Measurements from ENCODE around the gene BANK1.

The BANK1 gene

GRCh38 chr4:101807351-101807750 lies 16.8 kb downstream of the BANK1 start:
- H3K36me3 ChIP-seq (ENCODE audit: control insufficient read depth in 2 of 2, insufficient read depth in 1 of 2, low read length in 2 of 2), result no peaks in the 10 kb centered on the region
- ChIA-PET POLR2A (no interaction called here), CTCF (no interaction called here)
- no peaks in the 10 kb centered on the region for H3K4me1 ChIP-seq (ENCODE audit: control insufficient read depth, insufficient read depth, low read length)
- H3K4me3 ChIP-seq (ENCODE audit: low read depth, low read length), result no peak overlapping the region
- H3K9me3 ChIP-seq (ENCODE audit: control insufficient read depth, insufficient read depth, low read depth, low read length), result no peaks in the 10 kb centered on the region
- no peak overlapping the region for H3K27ac ChIP-seq (ENCODE audit: extremely low read depth, low read depth, low read length)
- TF ChIP-seq SP2 (tag by site-specific recombination; IDR thresholded peaks at IDR 0.05), result no peak
- TF ChIP-seq REPIN1 (tag by site-specific recombination; IDR thresholded peaks at IDR 0.05; ENCODE audit: low read depth), result no peak
- no peak for TF ChIP-seq ZNF266 (tag by site-specific recombination; IDR thresholded peaks at IDR 0.05; ENCODE audit: low read depth)
- no peak for TF ChIP-seq ZNF426 (tag by site-specific recombination; IDR thresholded peaks at IDR 0.05)

- ChIA-PET CTCF (no interaction called here), POLR2A (no interaction called here)
- TF ChIP-seq SP3 (tag by site-specific recombination; IDR thresholded peaks at IDR 0.05), result no peak
- no peak for TF ChIP-seq SP7 (tag by site-specific recombination; IDR thresholded peaks at IDR 0.05)
- no peak for TF ChIP-seq ZNF600 (tag by site-specific recombination; IDR thresholded peaks at IDR 0.05)
- no peak for TF ChIP-seq ATF2 (tag by site-specific recombination; IDR thresholded peaks at IDR 0.05; ENCODE audit: low read depth)
- no peak for TF ChIP-seq ZNF521 (tag by site-specific recombination; IDR thresholded peaks at IDR 0.05)
- no peak for TF ChIP-seq ZSCAN30 (tag by site-specific recombination; IDR thresholded peaks at IDR 0.05)
- no peak for TF ChIP-seq ZNF596 (tag by site-specific recombination; IDR thresholded peaks at IDR 0.05)
- TF ChIP-seq ZNF48 (tag by site-specific recombination; IDR thresholded peaks at IDR 0.05), result no peak
- TF ChIP-seq ZNF660 (tag by site-specific recombination; IDR thresholded peaks at IDR 0.05), result no peak
- no peak for TF ChIP-seq ZSCAN16 (tag by site-specific recombination; IDR thresholded peaks at IDR 0.05)
- no peak for TF ChIP-seq ZFP37 (tag by site-specific recombination; IDR thresholded peaks at IDR 0.05)
- no peak for TF ChIP-seq ZNF23 (tag by site-specific recombination; IDR thresholded peaks at IDR 0.05; ENCODE audit: borderline replicate concordance)
- TF ChIP-seq, protein P1, sequence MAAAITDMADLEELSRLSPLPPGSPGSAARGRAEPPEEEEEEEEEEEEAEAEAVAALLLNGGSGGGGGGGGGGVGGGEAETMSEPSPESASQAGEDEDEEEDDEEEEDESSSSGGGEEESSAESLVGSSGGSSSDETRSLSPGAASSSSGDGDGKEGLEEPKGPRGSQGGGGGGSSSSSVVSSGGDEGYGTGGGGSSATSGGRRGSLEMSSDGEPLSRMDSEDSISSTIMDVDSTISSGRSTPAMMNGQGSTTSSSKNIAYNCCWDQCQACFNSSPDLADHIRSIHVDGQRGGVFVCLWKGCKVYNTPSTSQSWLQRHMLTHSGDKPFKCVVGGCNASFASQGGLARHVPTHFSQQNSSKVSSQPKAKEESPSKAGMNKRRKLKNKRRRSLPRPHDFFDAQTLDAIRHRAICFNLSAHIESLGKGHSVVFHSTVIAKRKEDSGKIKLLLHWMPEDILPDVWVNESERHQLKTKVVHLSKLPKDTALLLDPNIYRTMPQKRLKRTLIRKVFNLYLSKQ (tag by site-specific recombination; IDR thresholded peaks at IDR 0.05; ENCODE audit: borderline replicate concordance), result no peak
- no peak for TF ChIP-seq ZNF530 (tag by site-specific recombination; IDR thresholded peaks at IDR 0.05; ENCODE audit: low read depth)
- no peak for TF ChIP-seq ZNF776 (tag by site-specific recombination; IDR thresholded peaks at IDR 0.05; ENCODE audit: borderline replicate concordance)
- no peak for TF ChIP-seq ZNF621 (tag by site-specific recombination; IDR thresholded peaks at IDR 0.05)
- TF ChIP-seq, protein P2, sequence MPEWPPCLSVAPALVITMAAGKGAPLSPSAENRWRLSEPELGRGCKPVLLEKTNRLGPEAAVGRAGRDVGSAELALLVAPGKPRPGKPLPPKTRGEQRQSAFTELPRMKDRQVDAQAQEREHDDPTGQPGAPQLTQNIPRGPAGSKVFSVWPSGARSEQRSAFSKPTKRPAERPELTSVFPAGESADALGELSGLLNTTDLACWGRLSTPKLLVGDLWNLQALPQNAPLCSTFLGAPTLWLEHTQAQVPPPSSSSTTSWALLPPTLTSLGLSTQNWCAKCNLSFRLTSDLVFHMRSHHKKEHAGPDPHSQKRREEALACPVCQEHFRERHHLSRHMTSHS (tag by site-specific recombination; IDR thresholded peaks at IDR 0.05), result no peak
- H3K36me3 ChIP-seq (ENCODE audit: control insufficient read depth in 2 of 2, insufficient read depth in 1 of 2, low read length in 2 of 2), result no peaks in the 10 kb centered on the region
- H3K4me3 ChIP-seq (ENCODE audit: low read depth, low read length), result no peak overlapping the region
- no peaks in the 10 kb centered on the region for H3K9me3 ChIP-seq (ENCODE audit: control insufficient read depth, insufficient read depth, low read depth, low read length)
- no peaks in the 10 kb centered on the region for H3K4me1 ChIP-seq (ENCODE audit: control insufficient read depth, insufficient read depth, low read length)
- no peak overlapping the region for H3K27ac ChIP-seq (ENCODE audit: extremely low read depth, low read depth, low read length)
Measured at GRCh38 chr4:101813604-101814003, 23.1 kb downstream of the BANK1 start.

GRCh38 chr4:101818362-101818761 lies 27.8 kb downstream of the BANK1 start:
- H3K4me3 ChIP-seq (ENCODE audit: low read depth, low read length), result no peak overlapping the region
- H3K27ac ChIP-seq (ENCODE audit: extremely low read depth, low read depth, low read length), result no peak overlapping the region
- no peaks in the 10 kb centered on the region for H3K36me3 ChIP-seq (ENCODE audit: control insufficient read depth in 2 of 2, insufficient read depth in 1 of 2, low read length in 2 of 2)
- H3K9me3 ChIP-seq (ENCODE audit: control insufficient read depth, insufficient read depth, low read depth, low read length), result no peaks in the 10 kb centered on the region
- ChIA-PET CTCF (no interaction called here), POLR2A (no interaction called here)
- H3K4me1 ChIP-seq (ENCODE audit: control insufficient read depth, insufficient read depth, low read length), result no peaks in the 10 kb centered on the region
- TF ChIP-seq ZNF629 (tag by site-specific recombination; IDR thresholded peaks at IDR 0.05) (no peak), GFI1B (tag by site-specific recombination; IDR thresholded peaks at IDR 0.05) (no peak), ZSCAN16 (tag by site-specific recombination; IDR thresholded peaks at IDR 0.05) (no peak), ZNF596 (tag by site-specific recombination; IDR thresholded peaks at IDR 0.05) (no peak), ZNF521 (tag by site-specific recombination; IDR thresholded peaks at IDR 0.05) (no peak)
- TF ChIP-seq, protein P3, sequence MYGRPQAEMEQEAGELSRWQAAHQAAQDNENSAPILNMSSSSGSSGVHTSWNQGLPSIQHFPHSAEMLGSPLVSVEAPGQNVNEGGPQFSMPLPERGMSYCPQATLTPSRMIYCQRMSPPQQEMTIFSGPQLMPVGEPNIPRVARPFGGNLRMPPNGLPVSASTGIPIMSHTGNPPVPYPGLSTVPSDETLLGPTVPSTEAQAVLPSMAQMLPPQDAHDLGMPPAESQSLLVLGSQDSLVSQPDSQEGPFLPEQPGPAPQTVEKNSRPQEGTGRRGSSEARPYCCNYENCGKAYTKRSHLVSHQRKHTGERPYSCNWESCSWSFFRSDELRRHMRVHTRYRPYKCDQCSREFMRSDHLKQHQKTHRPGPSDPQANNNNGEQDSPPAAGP (tag by site-specific recombination; IDR thresholded peaks at IDR 0.05), result no peak
- TF ChIP-seq, protein P4, sequence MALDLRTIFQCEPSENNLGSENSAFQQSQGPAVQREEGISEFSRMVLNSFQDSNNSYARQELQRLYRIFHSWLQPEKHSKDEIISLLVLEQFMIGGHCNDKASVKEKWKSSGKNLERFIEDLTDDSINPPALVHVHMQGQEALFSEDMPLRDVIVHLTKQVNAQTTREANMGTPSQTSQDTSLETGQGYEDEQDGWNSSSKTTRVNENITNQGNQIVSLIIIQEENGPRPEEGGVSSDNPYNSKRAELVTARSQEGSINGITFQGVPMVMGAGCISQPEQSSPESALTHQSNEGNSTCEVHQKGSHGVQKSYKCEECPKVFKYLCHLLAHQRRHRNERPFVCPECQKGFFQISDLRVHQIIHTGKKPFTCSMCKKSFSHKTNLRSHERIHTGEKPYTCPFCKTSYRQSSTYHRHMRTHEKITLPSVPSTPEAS (tag by site-specific recombination; IDR thresholded peaks at IDR 0.05), result no peak

All from HEK293 (cell line).